HEK293 (cell line): ENCODE measurements around the gene MAGI1.

Source experiments
- CTCF ChIA-PET: fragments of 350-600 bp; formaldehyde crosslinking; extraction: SDS; loops from one replicate; lab custom pipeline; 2021; ENCODE audit warnings: antibody characterized with exemption; lab: Yijun Ruan, JAX
- POLR2A ChIA-PET: fragments of 300-600 bp; formaldehyde crosslinking; extraction: SDS; loops from one replicate; lab custom pipeline; 2020; ENCODE audit warnings: antibody characterized with exemption, inconsistent platforms; lab: Yijun Ruan, JAX
- H3K27ac ChIP-seq: fragments of 200-500 bp; sonication (Bioruptor generic); 2 replicates; pipeline ENCODE4 v1.5.1; 2014; ENCODE audit warnings: low read depth, low read length, control low read depth, inconsistent platforms; ENCODE audit errors: extremely low read depth
- H3K36me3 ChIP-seq, 2 experiments: fragments of 200-500 bp in 1 of 2; sonication (Bioruptor generic) in 1 of 2; 1 replicate in 1 of 2; 2 replicates in 1 of 2; pipeline ENCODE4 v1.5.1; 2014 to 2017; ENCODE audit warnings: inconsistent platforms in 2 of 2, low read length in 2 of 2; ENCODE audit not compliant: control insufficient read depth in 2 of 2, insufficient read depth in 1 of 2
- H3K4me1 ChIP-seq: fragments of 200-500 bp; sonication (Bioruptor generic); 2 replicates; pipeline ENCODE4 v1.5.1; 2014; ENCODE audit warnings: mild to moderate bottlenecking, low read length, inconsistent platforms; ENCODE audit not compliant: control insufficient read depth, insufficient read depth
- H3K4me3 ChIP-seq: 2 replicates; pipeline ENCODE4 v1.5.1; 2011; ENCODE audit warnings: low read depth, mild to moderate bottlenecking, control low read depth, low read length, moderate library complexity
- H3K9me3 ChIP-seq: fragments of 200-500 bp; sonication (Bioruptor generic); 2 replicates; pipeline ENCODE4 v1.5.1; 2014; ENCODE audit warnings: low read depth, low read length, inconsistent platforms; ENCODE audit not compliant: control insufficient read depth, insufficient read depth
- GLI2 ChIP-seq: fragments of 450-650 bp; formaldehyde crosslinking; IDR thresholded peaks from 2 replicates; pipeline ENCODE4; 2017; ENCODE audit warnings: missing biosample characterization, missing genetic modification characterization, low read depth, borderline replicate concordance
- HOXD13 ChIP-seq: sonication (generic); formaldehyde crosslinking; IDR thresholded peaks from 2 replicates; pipeline ENCODE4 v1.8.0; 2022; ENCODE audit warnings: missing genetic modification reagents, borderline replicate concordance
- MYNN ChIP-seq: fragments of 450-650 bp; formaldehyde crosslinking; IDR thresholded peaks from 2 replicates; pipeline ENCODE4 v1.5.1; 2016; ENCODE audit warnings: missing biosample characterization, missing genetic modification characterization, borderline replicate concordance
- REPIN1 ChIP-seq: fragments of 450-650 bp; formaldehyde crosslinking; IDR thresholded peaks from 2 replicates; pipeline ENCODE4 v1.5.1; 2017; ENCODE audit warnings: missing biosample characterization, missing genetic modification characterization, low read depth
- SP2 ChIP-seq: fragments of 450-650 bp; formaldehyde crosslinking; IDR thresholded peaks from 2 replicates; pipeline ENCODE4 v1.5.1; 2016; ENCODE audit warnings: missing biosample characterization, missing genetic modification characterization
- ZBTB20 ChIP-seq: fragments of 450-650 bp; formaldehyde crosslinking; IDR thresholded peaks from 2 replicates; pipeline ENCODE4 v1.5.1; 2016; ENCODE audit warnings: missing biosample characterization, missing genetic modification characterization
- ZBTB26 ChIP-seq: fragments of 450-650 bp; formaldehyde crosslinking; optimal IDR thresholded peaks from 2 replicates; pipeline ENCODE3; 2016; ENCODE audit warnings: missing biosample characterization, mild to moderate bottlenecking, missing genetic modification characterization
- ZFP41 ChIP-seq: fragments of 450-650 bp; formaldehyde crosslinking; IDR thresholded peaks from 2 replicates; pipeline ENCODE4 v1.5.1; 2016; ENCODE audit warnings: missing biosample characterization, missing genetic modification characterization, borderline replicate concordance
- ZNF223 ChIP-seq: fragments of 450-650 bp; formaldehyde crosslinking; IDR thresholded peaks from 2 replicates; pipeline ENCODE4 v1.5.1; 2016; ENCODE audit warnings: missing biosample characterization, missing genetic modification characterization
- ZNF266 ChIP-seq: fragments of 450-650 bp; formaldehyde crosslinking; IDR thresholded peaks from 2 replicates; pipeline ENCODE4 v1.5.1; 2016; ENCODE audit warnings: missing biosample characterization, missing genetic modification characterization, low read depth
- ZNF555 ChIP-seq: fragments of 450-650 bp; formaldehyde crosslinking; conservative IDR thresholded peaks from 2 replicates; pipeline ENCODE4 v1.5.1; 2017; ENCODE audit warnings: missing biosample characterization, mild to moderate bottlenecking, missing genetic modification characterization, inconsistent platforms
- ZNF561 ChIP-seq: fragments of 450-650 bp; IDR thresholded peaks from 2 replicates; pipeline ENCODE4 v1.5.1; 2018; ENCODE audit warnings: missing biosample characterization, missing genetic modification characterization, borderline replicate concordance
- ZNF624 ChIP-seq: fragments of 450-650 bp; formaldehyde crosslinking; IDR thresholded peaks from 2 replicates; pipeline ENCODE4 v1.5.1; 2017; ENCODE audit warnings: missing biosample characterization, missing genetic modification characterization
- ZNF677 ChIP-seq: fragments of 450-650 bp; IDR thresholded peaks from 2 replicates; pipeline ENCODE4 v1.5.0; 2018; ENCODE audit warnings: missing biosample characterization, mild to moderate bottlenecking, missing genetic modification characterization, moderate library complexity
- ZNF701 ChIP-seq: fragments of 450-650 bp; formaldehyde crosslinking; IDR thresholded peaks from 2 replicates; pipeline ENCODE4 v1.5.1; 2016; ENCODE audit warnings: missing biosample characterization, missing genetic modification characterization
- ZNF707 ChIP-seq: fragments of 450-650 bp; formaldehyde crosslinking; IDR thresholded peaks from 2 replicates; pipeline ENCODE4 v1.5.1; 2016; ENCODE audit warnings: missing biosample characterization, missing genetic modification characterization
- ZXDB ChIP-seq: fragments of 450-650 bp; formaldehyde crosslinking; IDR thresholded peaks from 2 replicates; pipeline ENCODE4 v1.5.1; 2016; ENCODE audit warnings: missing biosample characterization, missing genetic modification characterization
- TF ChIP-seq, protein P1 (sequence below): fragments of 450-650 bp; formaldehyde crosslinking; conservative IDR thresholded peaks from 2 replicates; pipeline ENCODE4 v1.5.1; 2016; ENCODE audit warnings: low read depth, missing biosample characterization, missing genetic modification characterization
- TF ChIP-seq, protein P2 (sequence below): sonication (generic); formaldehyde crosslinking; IDR thresholded peaks from 2 replicates; pipeline ENCODE4 v1.8.1; 2022; ENCODE audit warnings: mild to moderate bottlenecking, moderate library complexity, missing genetic modification reagents
- TF ChIP-seq, protein P3 (sequence below): fragments of 450-650 bp; formaldehyde crosslinking; IDR thresholded peaks from 2 replicates; pipeline ENCODE4 v1.5.1; 2016; ENCODE audit warnings: missing biosample characterization, missing genetic modification characterization
- TF ChIP-seq, protein P4 (sequence below): fragments of 450-650 bp; formaldehyde crosslinking; IDR thresholded peaks from 2 replicates; pipeline ENCODE4 v1.5.1; 2016; ENCODE audit warnings: missing biosample characterization, missing genetic modification characterization

MAGI1 gene

DNA sequence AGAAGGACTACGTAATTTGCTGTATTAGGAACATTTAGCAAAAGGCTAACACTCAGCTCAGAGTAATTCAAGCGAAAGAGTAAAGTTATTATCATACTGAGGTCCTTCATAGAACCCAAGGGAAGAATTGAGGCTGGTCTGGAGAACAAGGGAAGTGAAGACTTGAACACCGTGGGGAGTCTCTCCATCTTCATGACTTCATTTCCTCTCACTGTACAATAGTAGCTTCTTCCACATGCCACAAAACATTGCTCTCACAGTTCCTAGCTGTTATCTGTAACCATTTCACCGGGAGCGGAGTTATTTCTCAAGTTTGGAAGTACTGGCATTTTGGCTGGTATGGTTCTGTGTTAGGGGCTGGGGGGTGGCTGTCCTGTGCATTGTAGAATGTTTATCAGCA is 69.7 kb downstream of the MAGI1 start (continued):
- TF ChIP-seq ZNF223 (tag by site-specific recombination): no peak
- TF ChIP-seq, protein P1, sequence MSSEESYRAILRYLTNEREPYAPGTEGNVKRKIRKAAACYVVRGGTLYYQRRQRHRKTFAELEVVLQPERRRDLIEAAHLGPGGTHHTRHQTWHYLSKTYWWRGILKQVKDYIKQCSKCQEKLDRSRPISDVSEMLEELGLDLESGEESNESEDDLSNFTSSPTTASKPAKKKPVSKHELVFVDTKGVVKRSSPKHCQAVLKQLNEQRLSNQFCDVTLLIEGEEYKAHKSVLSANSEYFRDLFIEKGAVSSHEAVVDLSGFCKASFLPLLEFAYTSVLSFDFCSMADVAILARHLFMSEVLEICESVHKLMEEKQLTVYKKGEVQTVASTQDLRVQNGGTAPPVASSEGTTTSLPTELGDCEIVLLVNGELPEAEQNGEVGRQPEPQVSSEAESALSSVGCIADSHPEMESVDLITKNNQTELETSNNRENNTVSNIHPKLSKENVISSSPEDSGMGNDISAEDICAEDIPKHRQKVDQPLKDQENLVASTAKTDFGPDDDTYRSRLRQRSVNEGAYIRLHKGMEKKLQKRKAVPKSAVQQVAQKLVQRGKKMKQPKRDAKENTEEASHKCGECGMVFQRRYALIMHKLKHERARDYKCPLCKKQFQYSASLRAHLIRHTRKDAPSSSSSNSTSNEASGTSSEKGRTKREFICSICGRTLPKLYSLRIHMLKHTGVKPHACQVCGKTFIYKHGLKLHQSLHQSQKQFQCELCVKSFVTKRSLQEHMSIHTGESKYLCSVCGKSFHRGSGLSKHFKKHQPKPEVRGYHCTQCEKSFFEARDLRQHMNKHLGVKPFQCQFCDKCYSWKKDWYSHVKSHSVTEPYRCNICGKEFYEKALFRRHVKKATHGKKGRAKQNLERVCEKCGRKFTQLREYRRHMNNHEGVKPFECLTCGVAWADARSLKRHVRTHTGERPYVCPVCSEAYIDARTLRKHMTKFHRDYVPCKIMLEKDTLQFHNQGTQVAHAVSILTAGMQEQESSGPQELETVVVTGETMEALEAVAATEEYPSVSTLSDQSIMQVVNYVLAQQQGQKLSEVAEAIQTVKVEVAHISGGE: no peak

DNA sequence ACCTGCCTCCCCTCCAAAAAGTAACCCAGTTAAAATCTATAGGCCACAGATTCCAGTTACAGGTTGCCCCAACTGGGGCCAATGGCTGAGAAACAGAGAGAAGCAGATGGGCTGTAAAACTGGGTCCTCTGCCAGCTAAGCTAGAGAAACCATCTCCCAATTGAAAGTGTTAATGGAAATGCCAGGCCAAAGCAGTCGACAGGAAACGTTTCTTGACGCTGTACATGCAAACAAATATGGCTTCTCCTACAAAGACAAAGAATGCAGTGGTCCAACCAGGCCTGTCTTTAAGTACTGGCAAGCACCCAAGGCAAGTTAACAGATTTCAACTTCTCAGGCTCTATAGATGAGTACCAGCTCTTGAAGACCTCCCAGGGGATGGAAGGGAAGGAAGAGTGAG is 71.3 kb downstream of the MAGI1 start:
- no peaks in the 10 kb centered on the region for H3K36me3 ChIP-seq
- H3K27ac ChIP-seq: no peak overlapping the region
- TF ChIP-seq HOXD13 (CRISPR knock-in tag) (no peak), ZNF677 (tag by site-specific recombination) (no peak), ZFP41 (tag by site-specific recombination) (no peak), ZBTB26 (tag by site-specific recombination) (no peak), ZXDB (tag by site-specific recombination) (no peak), ZNF707 (tag by site-specific recombination) (no peak), ZNF624 (no peak), ZBTB20 (tag by site-specific recombination) (no peak), SP2 (tag by site-specific recombination) (no peak), ZNF555 (tag by site-specific recombination) (no peak), MYNN (tag by site-specific recombination) (no peak), REPIN1 (tag by site-specific recombination) (no peak), GLI2 (no peak), ZNF701 (no peak), ZNF266 (tag by site-specific recombination) (no peak), ZNF561 (tag by site-specific recombination) (no peak)
- TF ChIP-seq, protein P2, sequence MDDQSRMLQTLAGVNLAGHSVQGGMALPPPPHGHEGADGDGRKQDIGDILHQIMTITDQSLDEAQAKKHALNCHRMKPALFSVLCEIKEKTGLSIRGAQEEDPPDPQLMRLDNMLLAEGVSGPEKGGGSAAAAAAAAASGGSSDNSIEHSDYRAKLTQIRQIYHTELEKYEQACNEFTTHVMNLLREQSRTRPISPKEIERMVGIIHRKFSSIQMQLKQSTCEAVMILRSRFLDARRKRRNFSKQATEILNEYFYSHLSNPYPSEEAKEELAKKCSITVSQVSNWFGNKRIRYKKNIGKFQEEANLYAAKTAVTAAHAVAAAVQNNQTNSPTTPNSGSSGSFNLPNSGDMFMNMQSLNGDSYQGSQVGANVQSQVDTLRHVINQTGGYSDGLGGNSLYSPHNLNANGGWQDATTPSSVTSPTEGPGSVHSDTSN (CRISPR knock-in tag): no peak
- TF ChIP-seq, protein P3, sequence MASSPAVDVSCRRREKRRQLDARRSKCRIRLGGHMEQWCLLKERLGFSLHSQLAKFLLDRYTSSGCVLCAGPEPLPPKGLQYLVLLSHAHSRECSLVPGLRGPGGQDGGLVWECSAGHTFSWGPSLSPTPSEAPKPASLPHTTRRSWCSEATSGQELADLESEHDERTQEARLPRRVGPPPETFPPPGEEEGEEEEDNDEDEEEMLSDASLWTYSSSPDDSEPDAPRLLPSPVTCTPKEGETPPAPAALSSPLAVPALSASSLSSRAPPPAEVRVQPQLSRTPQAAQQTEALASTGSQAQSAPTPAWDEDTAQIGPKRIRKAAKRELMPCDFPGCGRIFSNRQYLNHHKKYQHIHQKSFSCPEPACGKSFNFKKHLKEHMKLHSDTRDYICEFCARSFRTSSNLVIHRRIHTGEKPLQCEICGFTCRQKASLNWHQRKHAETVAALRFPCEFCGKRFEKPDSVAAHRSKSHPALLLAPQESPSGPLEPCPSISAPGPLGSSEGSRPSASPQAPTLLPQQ (tag by site-specific recombination): no peak
- TF ChIP-seq, protein P4, sequence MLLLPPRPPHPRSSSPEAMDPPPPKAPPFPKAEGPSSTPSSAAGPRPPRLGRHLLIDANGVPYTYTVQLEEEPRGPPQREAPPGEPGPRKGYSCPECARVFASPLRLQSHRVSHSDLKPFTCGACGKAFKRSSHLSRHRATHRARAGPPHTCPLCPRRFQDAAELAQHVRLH (tag by site-specific recombination): no peak
- ChIA-PET POLR2A (no interaction called here), CTCF (no interaction called here)
- 0 out of 2 replicates have a peak, but pooled peaks cover 2% of the 10 kb centered on the region for H3K4me1 ChIP-seq
- H3K4me3 ChIP-seq: no peak overlapping the region
- H3K9me3 ChIP-seq: no peaks in the 10 kb centered on the region
